Liver (tissue), 9 donors: ENCODE measurements around the gene SPRYD7. TPM values are rescaled to one million over a fixed set of nuclear protein-coding genes. Genes with fewer than 3 reads are reported as not detected.

Source experiments
- DNase-seq: peaks from one replicate; pipeline ENCODE4 v3.0.0-alpha.2; 2017; ENCODE audit warnings: low spot score
- H3K27ac ChIP-seq, 2 donors: one replicate each; pipeline ENCODE4 v1.7.0; 2013; ENCODE audit warnings: inconsistent platforms in 2 of 2, low read length in 2 of 2, control low read depth in 1 of 2, low read depth in 1 of 2, mild to moderate bottlenecking in 1 of 2
- H3K27me3 ChIP-seq, 4 donors: one replicate each; pipeline versions ENCODE4 v1.6.1 to v1.7.0; 2013; ENCODE audit warnings: low read length in 3 of 4, inconsistent platforms in 1 of 4, mild to moderate bottlenecking in 1 of 4, moderate library complexity in 1 of 4; ENCODE audit not compliant: control insufficient read depth in 4 of 4, insufficient read depth in 4 of 4
- H3K36me3 ChIP-seq, 4 donors: one replicate each; pipeline versions ENCODE4 v1.6.1 to v1.7.0; 2013; ENCODE audit warnings: low read length in 3 of 4, mild to moderate bottlenecking in 3 of 4, low read depth in 1 of 4, moderate library complexity in 1 of 4; ENCODE audit not compliant: control insufficient read depth in 4 of 4, insufficient read depth in 3 of 4
- H3K4me1 ChIP-seq, 4 donors: one replicate each; pipeline versions ENCODE4 v1.6.1 to v1.7.0; 2013; ENCODE audit warnings: low read length in 3 of 4, mild to moderate bottlenecking in 3 of 4, moderate library complexity in 1 of 4; ENCODE audit not compliant: control insufficient read depth in 4 of 4, insufficient read depth in 4 of 4
- H3K4me3 ChIP-seq, 3 donors: one replicate each; pipeline versions ENCODE4 v1.6.1 to v1.7.0; 2013; ENCODE audit warnings: low read length in 3 of 3, control low read depth in 1 of 3, low read depth in 1 of 3, mild to moderate bottlenecking in 1 of 3
- H3K9ac ChIP-seq, 2 donors: one replicate each; pipeline ENCODE4 v1.7.0; 2013; ENCODE audit warnings: low read length in 2 of 2, mild to moderate bottlenecking in 2 of 2, moderate library complexity in 2 of 2, control low read depth in 1 of 2, low read depth in 1 of 2
- H3K9me3 ChIP-seq, 4 donors: one replicate each; pipeline versions ENCODE4 v1.6.1 to v1.7.0; 2013; ENCODE audit warnings: low read length in 3 of 4; ENCODE audit not compliant: control insufficient read depth in 4 of 4
- ATF3 ChIP-seq: IDR thresholded peaks from 2 replicates; pipeline ENCODE4 v1.6.1; 2016; ENCODE audit warnings: antibody characterized with exemption
- EGR1 ChIP-seq, 2 donors: IDR thresholded peaks; 2 replicates each; pipeline ENCODE4 v1.6.1; 2016 to 2018; ENCODE audit warnings: antibody characterized with exemption in 2 of 2, low read depth in 2 of 2
- FOXA1 ChIP-seq: IDR thresholded peaks from 2 replicates; pipeline ENCODE4 v1.6.1; 2016; ENCODE audit warnings: antibody characterized with exemption
- FOXA2 ChIP-seq: IDR thresholded peaks from 2 replicates; pipeline ENCODE4 v1.6.1; 2016; ENCODE audit warnings: antibody characterized with exemption
- GABPA ChIP-seq, 2 donors: IDR thresholded peaks in 1 of 2; conservative IDR thresholded peaks in 1 of 2; 2 replicates each; pipeline ENCODE4 v1.6.1; 2016; ENCODE audit warnings: antibody characterized with exemption in 2 of 2, mild to moderate bottlenecking in 1 of 2, moderate library complexity in 1 of 2
- HNF4A ChIP-seq, 2 donors: conservative IDR thresholded peaks; 2 replicates each; pipeline ENCODE4 v1.6.1; 2016; ENCODE audit warnings: antibody characterized with exemption in 2 of 2, mild to moderate bottlenecking in 2 of 2
- HNF4G ChIP-seq: IDR thresholded peaks from 2 replicates; pipeline ENCODE4 v1.6.1; 2016; ENCODE audit warnings: antibody characterized with exemption
- MAX ChIP-seq: IDR thresholded peaks from 2 replicates; pipeline ENCODE4 v1.6.1; 2016; ENCODE audit warnings: antibody characterized with exemption
- NR2F2 ChIP-seq: IDR thresholded peaks from 2 replicates; pipeline ENCODE4 v1.6.1; 2016; ENCODE audit warnings: antibody characterized with exemption
- RAD21 ChIP-seq, 2 donors: IDR thresholded peaks; 2 replicates each; pipeline ENCODE4 v1.6.1; 2016; ENCODE audit warnings: antibody characterized with exemption in 2 of 2, mild to moderate bottlenecking in 2 of 2
- RXRA ChIP-seq, 2 donors: IDR thresholded peaks; 2 replicates each; pipeline ENCODE4 v1.6.1; 2017 to 2018; ENCODE audit warnings: antibody characterized with exemption in 2 of 2, mild to moderate bottlenecking in 1 of 2
- TAF1 ChIP-seq: conservative IDR thresholded peaks from 2 replicates; pipeline ENCODE4 v1.6.1; 2016; ENCODE audit warnings: antibody characterized with exemption, mild to moderate bottlenecking
- YY1 ChIP-seq: IDR thresholded peaks from 2 replicates; pipeline ENCODE4 v1.6.1; 2016; ENCODE audit warnings: antibody characterized with exemption, mild to moderate bottlenecking
- WGBS: extraction: QIAGEN DNeasy Blood & Tissue Kit; methylation state at CpG from one replicate; pipeline ENCODE4 v1.1.7; 2013; 5-methylcytosine and 5-hydroxymethylcytosine counted together
- polyA plus RNA-seq, 2 donors: library from polyadenylated mRNA; stranded (reverse) in 1 of 2; unstranded in 1 of 2; fragments of 200-250 nt in 1 of 2; fragments of >200 nt in 1 of 2; fragmentation: Nextera tagmentation in 1 of 2; extraction: Ambion mirVana in 1 of 2; gene quantifications; one replicate each; pipeline versions ENCODE4 v1.2.1 to v1.2.3, GENCODE V29; 2013 to 2015
- total RNA-seq, 2 donors: library from RNA; depleted of rRNA; stranded (reverse); fragments of >200 nt; gene quantifications; one replicate each; pipeline ENCODE4 v1.2.3, GENCODE V29; 2014
- TF ChIP-seq, protein P1 (sequence below): fragments of 150-350 bp; IDR thresholded peaks from 2 replicates; pipeline ENCODE4 v1.5.1; 2017; ENCODE audit warnings: improper control_type of control experiment, low read depth, low read length; ENCODE audit not compliant: missing input control
- TF ChIP-seq, protein P2 (sequence below): IDR thresholded peaks from 2 replicates; pipeline ENCODE4 v1.6.1; 2016; ENCODE audit warnings: antibody characterized with exemption
- donor health status: healthy.
- donor health status: healthy.
- donor health status: healthy.
- donor health status: healthy.
- donor health status: healthy.

The SPRYD7 gene
- total and polyA plus RNA-seq, 4 donors = 3.7 to 10.1 (median 4.8) TPM

DNA sequence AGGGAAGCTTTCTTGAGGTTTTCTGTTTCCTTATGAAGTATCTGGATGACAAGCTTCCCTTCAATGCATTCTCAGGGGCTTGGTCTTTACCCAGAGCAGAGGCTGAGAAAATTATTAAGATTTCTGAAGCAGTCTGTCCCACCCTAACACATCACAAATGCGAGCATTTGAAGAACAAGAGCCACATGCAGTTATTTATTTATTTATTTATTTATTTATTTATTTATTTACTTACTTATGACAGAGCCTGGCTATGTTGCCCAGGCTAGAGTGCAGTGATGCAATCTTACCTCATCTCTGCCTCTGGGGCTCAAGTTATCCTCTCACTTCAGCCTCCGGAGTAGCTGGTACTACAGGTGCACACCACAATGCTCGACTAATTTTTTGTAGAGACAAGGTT, 38.4 kb downstream of the SPRYD7 start:
- TF ChIP-seq TAF1 = no peak
- TF ChIP-seq ATF3 = no peak
- no peak for TF ChIP-seq FOXA1
- TF ChIP-seq GABPA (IDR thresholded peaks at IDR 0.05 in 1 of 2, conservative IDR thresholded peaks at IDR 0.05 in 1 of 2) = no peak
- no peak for TF ChIP-seq HNF4G
- no peak for TF ChIP-seq MAX
- TF ChIP-seq, protein P1, sequence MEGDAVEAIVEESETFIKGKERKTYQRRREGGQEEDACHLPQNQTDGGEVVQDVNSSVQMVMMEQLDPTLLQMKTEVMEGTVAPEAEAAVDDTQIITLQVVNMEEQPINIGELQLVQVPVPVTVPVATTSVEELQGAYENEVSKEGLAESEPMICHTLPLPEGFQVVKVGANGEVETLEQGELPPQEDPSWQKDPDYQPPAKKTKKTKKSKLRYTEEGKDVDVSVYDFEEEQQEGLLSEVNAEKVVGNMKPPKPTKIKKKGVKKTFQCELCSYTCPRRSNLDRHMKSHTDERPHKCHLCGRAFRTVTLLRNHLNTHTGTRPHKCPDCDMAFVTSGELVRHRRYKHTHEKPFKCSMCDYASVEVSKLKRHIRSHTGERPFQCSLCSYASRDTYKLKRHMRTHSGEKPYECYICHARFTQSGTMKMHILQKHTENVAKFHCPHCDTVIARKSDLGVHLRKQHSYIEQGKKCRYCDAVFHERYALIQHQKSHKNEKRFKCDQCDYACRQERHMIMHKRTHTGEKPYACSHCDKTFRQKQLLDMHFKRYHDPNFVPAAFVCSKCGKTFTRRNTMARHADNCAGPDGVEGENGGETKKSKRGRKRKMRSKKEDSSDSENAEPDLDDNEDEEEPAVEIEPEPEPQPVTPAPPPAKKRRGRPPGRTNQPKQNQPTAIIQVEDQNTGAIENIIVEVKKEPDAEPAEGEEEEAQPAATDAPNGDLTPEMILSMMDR = no peak
- no peaks in the 10 kb centered on the region for H3K36me3 ChIP-seq
- no peak overlapping the region for H3K9ac ChIP-seq
- no peak for DNase-seq
- 91% methylated on average over 3 of the region's 3 CpGs for WGBS
- H3K4me1 ChIP-seq = peaks cover 0 to 4% (median 4%) of the 10 kb centered on the region in 4 donors
- no peak overlapping the region for H3K27ac ChIP-seq
- no peaks in the 10 kb centered on the region for H3K9me3 ChIP-seq
- H3K27me3 ChIP-seq = no peaks in the 10 kb centered on the region
- H3K4me3 ChIP-seq = no peak overlapping the region

GRCh38 chr13:49895826-49896225, 40.3 kb downstream of the SPRYD7 start:
- Histone ChIP-seq H3K36me3 (no peaks in the 10 kb centered on the region), H3K27ac (no peak overlapping the region), H3K9ac (no peak overlapping the region), H3K4me1 (peaks cover 0 to 4% (median 4%) of the 10 kb centered on the region in 4 donors), H3K4me3 (no peak overlapping the region), H3K9me3 (no peaks in the 10 kb centered on the region), H3K27me3 (no peaks in the 10 kb centered on the region)
- WGBS = 95% methylated on average over 4 of the region's 4 CpGs
- DNase-seq = no peak
- TF ChIP-seq, protein P1 = no peak
- TF ChIP-seq FOXA2 (no peak), HNF4A (conservative IDR thresholded peaks at IDR 0.05) (no peak), EGR1 (IDR thresholded peaks at IDR 0.05; ENCODE audit: low read depth in 2 of 2) (no peak), RXRA (IDR thresholded peaks at IDR 0.05) (no peak), ATF3 (no peak), YY1 (no peak), NR2F2 (no peak)

- no peak for DNase-seq
- no peak overlapping the region for H3K9ac ChIP-seq
- H3K27me3 ChIP-seq = no peaks in the 10 kb centered on the region
- peak overlapping the region in 1 of 2 donors; percentile 51 for H3K27ac ChIP-seq
- 37% methylated on average over 3 of the region's 3 CpGs for WGBS
- H3K36me3 ChIP-seq = no peaks in the 10 kb centered on the region
- H3K4me3 ChIP-seq = no peak overlapping the region
- no peaks in the 10 kb centered on the region for H3K9me3 ChIP-seq
- peaks cover 0 to 4% (median 4%) of the 10 kb centered on the region in 4 donors for H3K4me1 ChIP-seq
- TF ChIP-seq TAF1 = no peak
- TF ChIP-seq, protein P2, sequence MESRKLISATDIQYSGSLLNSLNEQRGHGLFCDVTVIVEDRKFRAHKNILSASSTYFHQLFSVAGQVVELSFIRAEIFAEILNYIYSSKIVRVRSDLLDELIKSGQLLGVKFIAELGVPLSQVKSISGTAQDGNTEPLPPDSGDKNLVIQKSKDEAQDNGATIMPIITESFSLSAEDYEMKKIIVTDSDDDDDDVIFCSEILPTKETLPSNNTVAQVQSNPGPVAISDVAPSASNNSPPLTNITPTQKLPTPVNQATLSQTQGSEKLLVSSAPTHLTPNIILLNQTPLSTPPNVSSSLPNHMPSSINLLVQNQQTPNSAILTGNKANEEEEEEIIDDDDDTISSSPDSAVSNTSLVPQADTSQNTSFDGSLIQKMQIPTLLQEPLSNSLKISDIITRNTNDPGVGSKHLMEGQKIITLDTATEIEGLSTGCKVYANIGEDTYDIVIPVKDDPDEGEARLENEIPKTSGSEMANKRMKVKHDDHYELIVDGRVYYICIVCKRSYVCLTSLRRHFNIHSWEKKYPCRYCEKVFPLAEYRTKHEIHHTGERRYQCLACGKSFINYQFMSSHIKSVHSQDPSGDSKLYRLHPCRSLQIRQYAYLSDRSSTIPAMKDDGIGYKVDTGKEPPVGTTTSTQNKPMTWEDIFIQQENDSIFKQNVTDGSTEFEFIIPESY = peak; percentile 90
- TF ChIP-seq RXRA (IDR thresholded peaks at IDR 0.05) = peak; percentile 89 to 95
- peak; percentile 72 for TF ChIP-seq FOXA2
- TF ChIP-seq EGR1 (IDR thresholded peaks at IDR 0.05; ENCODE audit: low read depth in 2 of 2) = peak in 1 of 2 donors; percentile 14
- peak; percentile 37 to 51 for TF ChIP-seq RAD21 (IDR thresholded peaks at IDR 0.05)
- TF ChIP-seq, protein P1 = no peak
- TF ChIP-seq MAX = peak; percentile 89
- peak; percentile 85 for TF ChIP-seq ATF3
- TF ChIP-seq HNF4A (conservative IDR thresholded peaks at IDR 0.05) = peak; percentile 100
- no peak for TF ChIP-seq GABPA (IDR thresholded peaks at IDR 0.05 in 1 of 2, conservative IDR thresholded peaks at IDR 0.05 in 1 of 2)
- TF ChIP-seq FOXA1 = peak; percentile 41
- peak; percentile 98 for TF ChIP-seq HNF4G
- peak; percentile 99 for TF ChIP-seq NR2F2
Measured at GRCh38 chr13:49893591-49893990, 42.5 kb downstream of the SPRYD7 start.
